NCI-H2107 (cell line): Measurements from ENCODE around the gene CA7.
"Not testable (repeated sequence)": the region's sequence is repeated elsewhere in the genome, so short reads cannot be mapped to it uniquely, and the experiment has no call there.

Experiments used
- DNase-seq: peaks from one replicate; lab custom pipeline; 2025; lab: John Stamatoyannopoulos, UW

Gene CA7

DNA sequence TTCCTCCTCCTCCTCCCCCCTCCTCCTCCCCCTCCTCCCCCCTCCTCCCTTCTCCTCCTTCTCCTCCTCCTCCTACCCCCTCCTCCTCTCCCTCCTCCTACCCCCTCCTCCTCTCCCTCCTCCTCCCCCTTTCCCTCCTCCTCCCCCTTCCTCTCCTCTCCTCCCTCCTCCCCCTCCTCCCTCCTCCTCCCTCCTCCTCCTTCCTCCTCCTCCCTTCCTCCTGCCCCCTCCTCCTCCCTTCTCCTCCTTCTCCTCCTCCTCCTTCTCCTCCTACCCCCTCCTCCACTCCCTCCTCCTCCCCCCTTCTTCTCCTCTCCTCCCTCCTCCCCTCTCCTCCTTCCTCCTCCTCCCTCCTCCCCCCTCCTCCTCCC lies 29.5 kb downstream of the CA7 start:
- DNase-seq, result no peak

DNA sequence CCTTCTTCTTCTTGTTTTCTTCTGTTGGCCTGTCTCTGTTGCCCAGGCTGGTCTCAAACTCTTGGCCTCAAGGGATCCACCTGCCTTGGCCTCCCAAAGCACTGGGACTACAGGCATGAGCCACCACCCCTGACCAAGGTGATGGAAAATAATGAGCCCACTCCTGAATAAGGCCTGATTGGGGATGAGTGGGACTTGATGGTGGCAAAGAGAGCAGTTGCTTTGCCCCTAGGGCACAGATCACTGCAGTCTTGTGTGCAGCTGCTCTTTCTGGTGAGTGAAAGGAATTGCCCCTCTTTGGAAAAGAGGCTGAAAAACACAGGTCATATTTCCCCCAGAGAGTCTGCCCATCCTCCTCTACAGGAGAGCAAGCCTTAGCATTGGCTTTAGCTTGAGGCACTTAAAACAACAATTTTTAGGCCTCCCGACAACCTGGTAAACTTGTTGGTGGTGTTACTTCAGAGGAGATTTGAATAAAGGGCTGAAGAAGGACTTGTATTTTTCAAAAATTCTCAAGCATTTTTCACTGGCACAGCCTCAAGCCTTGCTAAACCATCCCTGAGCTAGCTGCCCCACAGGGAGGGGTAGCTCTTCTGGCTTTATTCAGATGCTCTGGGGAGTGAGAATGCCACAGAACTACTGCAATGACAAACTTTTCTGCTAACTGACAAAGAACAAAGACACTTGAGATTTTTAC lies 30.0 kb downstream of the CA7 start:
- DNase-seq, result no peak

DNA sequence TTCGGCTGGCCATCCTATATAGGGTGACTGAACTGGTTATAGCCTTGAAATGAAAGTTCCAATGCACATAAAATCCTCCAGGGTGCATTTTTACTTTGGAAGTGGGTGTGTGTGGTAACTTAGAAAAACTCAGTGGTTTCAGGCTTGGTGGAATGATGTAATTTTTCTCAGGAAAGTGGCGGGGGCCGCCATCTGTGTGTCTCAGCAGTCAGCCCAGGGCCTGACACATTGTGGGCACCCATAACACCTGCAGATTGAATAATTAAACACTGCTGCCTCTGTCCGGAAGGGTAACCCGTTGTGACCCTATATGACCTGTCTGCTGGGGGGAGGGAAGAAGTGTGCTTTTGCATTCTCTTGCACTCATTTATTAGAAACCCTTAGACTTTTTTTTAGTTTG lies 33.9 kb downstream of the CA7 start:
- no peak for DNase-seq

DNA sequence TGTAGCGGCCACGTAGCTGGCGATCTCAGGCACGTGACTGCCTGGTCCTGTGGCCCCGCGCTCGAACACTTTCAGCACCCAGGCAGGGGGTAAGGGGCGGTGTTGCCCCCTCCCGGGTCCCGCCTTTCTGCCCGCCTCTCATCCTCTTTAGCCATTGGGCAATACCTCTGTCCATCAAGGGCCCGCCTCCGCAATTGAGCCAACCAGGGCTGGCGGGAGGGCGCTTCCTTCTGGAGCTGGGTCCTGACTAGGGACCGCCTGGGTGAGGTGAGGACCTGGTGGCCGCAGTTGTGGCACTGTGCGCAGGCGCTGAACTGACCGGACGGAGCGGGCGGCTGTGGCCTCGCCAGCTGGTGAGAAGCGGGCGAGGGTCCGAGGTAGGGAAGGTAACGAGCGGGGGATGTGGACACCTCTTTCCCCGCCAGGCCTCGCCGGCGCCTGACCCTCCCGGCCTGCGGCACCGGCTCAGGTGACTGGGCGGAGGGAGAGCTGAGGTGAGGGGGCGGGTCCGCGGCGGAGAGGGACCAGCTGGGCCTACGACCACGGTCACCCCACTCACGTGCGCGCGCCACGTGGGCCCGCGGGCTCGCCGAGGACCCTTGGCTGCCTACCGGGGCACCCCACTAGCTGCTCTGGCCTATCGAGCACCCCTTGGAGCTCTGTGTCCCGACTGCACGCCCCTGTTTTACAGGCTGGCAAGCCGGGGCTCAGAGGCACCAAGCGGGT lies 36.2 kb downstream of the CA7 start, which contains the start of gene PDP2:
Gene PDP2, plus strand, starts transcription at position 228 of the 726 bp plus-strand sequence. CDS start 3,770 bp downstream, outside the sequence.
- DNase-seq, result peak; percentile 88

GRCh38 chr16:66881014-66881417 lies 36.8 kb downstream of the CA7 start:
- DNase-seq, result no peak

- DNase-seq, result no peak
Observed at GRCh38 chr16:66881560-66881959, 37.3 kb downstream of the CA7 start.

DNA sequence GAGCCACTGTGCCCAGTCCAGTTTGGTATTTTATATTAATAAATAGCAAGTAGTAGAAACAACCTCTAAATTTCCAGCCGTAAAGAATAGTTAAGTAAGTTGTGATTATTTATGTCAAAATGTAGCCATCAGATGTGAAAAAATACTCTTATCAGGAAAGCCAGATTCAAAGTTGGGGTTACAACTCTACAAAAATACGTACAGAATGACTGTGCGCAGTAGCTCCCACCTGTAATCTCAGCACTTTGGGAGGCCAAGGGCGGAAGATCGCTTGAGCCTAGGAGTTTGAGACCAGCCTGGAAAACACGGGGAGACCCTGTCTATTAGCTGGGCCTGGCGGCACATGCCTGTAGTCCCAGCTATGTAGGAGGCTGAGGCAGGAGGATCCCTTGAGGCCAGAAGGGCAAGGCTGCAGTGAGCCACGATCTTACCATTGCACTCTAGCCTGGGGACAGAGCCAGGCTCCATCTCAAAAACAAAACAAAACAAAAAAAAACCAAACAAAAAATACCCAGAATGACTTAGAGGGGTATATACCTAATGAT lies 37.8 kb downstream of the CA7 start:
- no peak for DNase-seq

DNA sequence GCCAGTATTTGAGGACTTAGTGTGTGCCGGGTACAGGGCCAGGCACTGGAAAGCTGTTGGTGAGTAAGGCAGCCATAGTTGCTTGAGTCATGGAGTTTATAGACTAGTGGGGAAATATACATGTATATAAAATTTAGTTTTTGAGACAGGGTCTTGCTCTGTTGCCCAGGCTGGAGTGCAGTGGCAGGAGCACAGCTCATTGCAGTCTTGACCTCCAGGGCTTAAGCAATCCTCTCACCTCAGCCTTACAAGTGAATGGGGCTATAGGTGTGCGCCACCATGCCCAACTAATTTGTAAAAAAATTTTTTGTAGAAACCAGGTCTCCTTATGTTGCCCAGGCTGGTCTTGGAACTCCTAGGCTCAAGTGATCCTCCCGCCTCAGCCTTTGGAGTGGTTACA lies 38.5 kb downstream of the CA7 start:
- DNase-seq, result no peak

GRCh38 chr16:66885491-66885890 lies 41.3 kb downstream of the CA7 start:
- DNase-seq, result no peak

- DNase-seq, result no peak
Observed at GRCh38 chr16:66886321-66886720, 42.1 kb downstream of the CA7 start.

GRCh38 chr16:66886914-66887313 lies 42.7 kb downstream of the CA7 start:
- no peak for DNase-seq

DNA sequence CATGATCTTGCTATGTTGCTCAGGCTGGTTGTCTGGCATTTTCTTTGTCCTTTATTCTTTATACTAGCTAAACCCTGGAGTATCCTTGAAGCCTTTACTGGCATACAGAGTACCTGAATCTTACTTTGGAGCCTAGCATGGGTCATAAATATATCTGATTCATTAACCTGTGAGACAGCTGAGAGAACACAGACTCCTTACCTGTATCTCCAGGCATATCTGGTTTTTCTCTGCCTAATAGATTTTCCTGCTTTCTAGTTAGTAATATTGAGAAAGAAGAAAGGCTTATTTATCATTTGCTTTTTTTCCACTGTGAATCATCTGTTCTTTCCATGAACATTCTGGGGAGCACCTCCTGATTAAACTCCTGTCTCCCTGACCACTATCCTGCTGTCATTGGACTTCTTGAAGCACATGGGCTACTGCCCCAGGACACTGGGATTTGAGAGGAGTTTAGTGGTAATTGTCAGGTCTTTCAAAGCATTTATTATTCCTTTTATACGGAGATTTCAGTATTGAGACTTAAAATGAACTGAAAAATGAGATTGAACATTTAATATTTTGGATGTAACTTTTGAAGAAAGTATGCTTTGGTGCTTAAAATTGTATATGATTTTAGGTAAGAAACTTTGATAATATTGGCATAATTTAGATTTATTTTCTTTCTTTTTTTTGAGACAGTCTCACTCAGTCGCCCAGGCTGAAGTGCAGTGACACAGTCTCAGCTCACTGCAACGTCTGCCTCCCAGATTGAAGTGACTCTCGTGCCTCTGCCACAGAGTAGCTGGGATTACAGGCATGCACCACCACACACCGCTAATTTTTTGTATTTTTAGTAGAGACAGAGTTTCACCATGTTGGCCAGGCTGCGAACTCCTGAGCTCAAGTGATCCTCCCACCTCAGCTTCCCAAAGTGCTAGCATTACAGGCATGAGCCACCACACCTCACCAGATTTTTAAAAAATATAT lies 44.7 kb downstream of the CA7 start:
- DNase-seq, result no peak

DNA sequence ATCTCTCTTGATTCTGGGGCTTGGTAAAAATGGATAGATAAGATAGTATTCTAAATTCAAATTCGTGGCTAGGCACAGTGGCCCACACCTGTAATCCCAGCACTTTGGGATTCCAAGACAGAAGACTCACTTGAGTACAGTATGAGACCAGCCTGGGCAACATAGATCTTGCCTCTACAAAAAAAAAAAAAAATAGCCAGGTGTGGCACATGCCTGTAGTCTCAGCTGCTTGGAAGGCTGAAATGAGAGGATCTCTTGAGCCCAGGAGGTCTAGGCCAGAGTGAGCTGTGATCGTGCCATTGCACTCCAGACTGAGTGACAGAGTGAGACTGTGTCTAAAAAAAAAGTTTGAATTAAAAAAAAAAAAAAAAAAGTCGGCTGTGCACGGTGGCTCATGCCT lies 45.4 kb downstream of the CA7 start:
- no peak for DNase-seq

DNA sequence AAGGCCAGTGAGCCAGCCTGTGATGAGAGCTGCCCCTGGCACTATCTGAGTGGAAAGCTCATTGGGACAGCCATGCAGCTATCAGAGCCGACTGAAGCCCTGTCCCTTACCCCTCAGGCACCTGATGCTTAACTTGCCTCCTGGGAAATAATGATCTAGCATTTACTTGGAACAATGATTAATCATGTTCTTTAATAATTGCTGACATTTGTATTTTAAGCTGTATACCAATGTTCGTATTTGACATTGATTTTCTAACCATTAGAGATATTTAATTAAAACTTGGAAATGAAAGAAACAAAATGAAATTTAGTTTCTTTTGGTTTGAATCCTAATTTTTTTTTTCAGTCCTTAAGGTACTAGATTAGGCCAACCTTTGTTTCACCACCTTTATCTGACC lies 46.6 kb downstream of the CA7 start:
- DNase-seq, result no peak

DNA sequence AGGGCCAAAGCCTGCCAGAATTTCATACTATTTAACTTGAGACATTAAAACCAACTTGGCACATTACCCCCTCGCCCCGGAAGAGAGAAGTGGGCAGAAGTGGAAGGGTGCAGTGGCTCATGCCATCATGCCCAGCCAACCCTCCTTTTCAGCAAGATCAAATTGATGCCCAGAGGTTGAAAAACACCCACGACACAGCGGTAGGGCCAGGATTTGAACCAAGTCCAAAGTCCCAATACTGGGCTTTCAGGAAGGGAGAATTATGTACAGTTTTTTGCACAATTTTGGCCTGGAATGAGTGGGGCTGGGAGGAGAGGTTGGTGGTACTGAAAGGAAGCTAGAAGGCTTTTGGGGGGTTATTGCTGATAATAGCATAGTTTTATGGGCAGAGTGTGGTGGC lies 47.1 kb downstream of the CA7 start:
- no peak for DNase-seq

DNA sequence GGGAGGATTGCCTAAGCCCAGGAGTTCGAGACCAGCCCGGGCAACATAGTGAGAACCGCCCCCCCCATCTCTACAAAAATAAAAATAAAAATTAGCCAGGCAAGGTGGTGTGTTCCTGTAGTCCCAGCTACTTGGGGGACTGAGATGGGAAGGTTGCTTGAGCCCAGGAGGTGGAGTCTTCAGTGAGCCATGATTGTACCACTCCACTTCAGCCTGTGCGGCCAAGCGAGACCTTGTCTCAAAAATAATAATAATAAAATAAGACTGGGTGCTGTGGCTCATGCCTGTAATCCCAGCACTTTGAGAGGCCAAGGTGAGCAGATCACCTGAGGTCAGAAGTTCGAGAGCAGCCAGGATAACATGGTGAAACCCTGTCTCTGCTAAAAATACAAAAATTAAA lies 47.6 kb downstream of the CA7 start:
- DNase-seq, result no peak

DNA sequence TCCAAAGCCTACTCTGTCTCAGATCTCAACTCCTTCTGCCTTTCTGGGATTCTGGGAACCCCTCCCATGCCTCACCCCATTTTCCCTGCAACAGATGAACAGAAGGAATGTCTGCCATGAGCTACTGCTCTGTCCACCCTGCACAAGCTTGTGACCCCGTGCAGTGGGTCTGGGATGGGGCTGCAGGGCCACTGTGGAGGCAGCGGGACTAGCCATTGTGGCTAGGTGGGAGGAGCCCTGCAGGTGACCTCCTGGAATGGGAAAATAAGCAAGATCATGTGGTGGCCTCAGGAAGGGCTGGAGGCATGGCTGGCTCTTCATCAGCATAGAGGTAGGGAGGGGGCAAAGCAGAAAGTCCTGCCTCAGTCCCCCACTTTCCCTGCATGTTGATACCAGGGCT lies 49.8 kb downstream of the CA7 start:
- DNase-seq, result no peak

GRCh38 chr16:66894948-66895688 lies 50.9 kb downstream of the CA7 start:
- peak; percentile 26 for DNase-seq

DNA sequence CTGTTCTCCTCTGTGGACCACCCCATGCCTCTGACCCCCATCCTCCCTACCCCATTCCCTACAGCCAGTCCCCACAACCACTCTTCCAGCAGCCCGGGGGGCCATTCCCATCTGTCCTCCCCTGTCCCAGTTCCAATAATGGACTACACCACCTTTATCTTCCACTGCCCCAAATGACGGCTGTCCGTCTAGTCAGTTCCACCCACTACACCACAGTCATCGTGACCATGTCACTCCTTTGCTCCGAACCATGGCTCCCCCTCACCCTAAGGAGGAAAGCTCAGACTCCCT lies 51.4 kb downstream of the CA7 start:
- no peak for DNase-seq

- no peak for DNase-seq
Observed at GRCh38 chr16:66895999-66896398, 51.8 kb downstream of the CA7 start.

- DNase-seq, result not testable (repeated sequence)
Observed at GRCh38 chr16:66896682-66897081, 52.5 kb downstream of the CA7 start.

GRCh38 chr16:66898207-66898606 lies 54.0 kb downstream of the CA7 start:
- no peak for DNase-seq
